Tibial nerve (tissue), 4 donors: ENCODE measurements around the gene THBS4. TPM values are rescaled to one million over a fixed set of nuclear protein-coding genes. Genes with fewer than 3 reads are reported as not detected.

Experiments
- DNase-seq, 2 donors: peaks; one replicate each; pipeline ENCODE4 v3.0.0-alpha.2; 2019; ENCODE audit warnings: low spot score in 2 of 2
- H3K27ac ChIP-seq, 4 donors: fragments of 200-600 bp; sonication (generic) in 3 of 4; one replicate each; pipeline ENCODE4 v1.5.1; 2017 to 2019; ENCODE audit warnings: mild to moderate bottlenecking in 1 of 4
- H3K27me3 ChIP-seq, 2 donors: fragments of 200-600 bp; sonication (generic) in 1 of 2; one replicate each; pipeline versions ENCODE4 v1.5.1 to v1.6.0; 2017 to 2019
- H3K36me3 ChIP-seq, 3 donors: fragments of 200-600 bp; sonication (generic); one replicate each; pipeline ENCODE4 v1.5.1; 2018 to 2019
- H3K4me1 ChIP-seq, 4 donors: fragments of 200-600 bp; sonication (generic) in 3 of 4; one replicate each; pipeline ENCODE4 v1.5.1; 2017 to 2019
- H3K4me3 ChIP-seq, 4 donors: fragments of 200-600 bp; sonication (generic) in 3 of 4; one replicate each; pipeline ENCODE4 v1.5.1; 2017 to 2019; ENCODE audit warnings: mild to moderate bottlenecking in 1 of 4, moderate library complexity in 1 of 4
- H3K9me3 ChIP-seq, 4 donors: fragments of 200-600 bp; sonication (generic) in 3 of 4; one replicate each; pipeline ENCODE4 v1.5.1; 2017 to 2019
- CTCF ChIP-seq, 5 experiments: fragments of 200-600 bp in 3 of 5; fragments of 450-650 bp in 2 of 5; sonication (generic) in 3 of 5; IDR thresholded peaks; one replicate each; pipeline ENCODE4 v1.5.1; 2016 to 2019; ENCODE audit warnings: antibody characterized with exemption in 5 of 5, mild to moderate bottlenecking in 3 of 5, moderate library complexity in 2 of 5
- EP300 ChIP-seq, 2 donors: sonication (generic); formaldehyde crosslinking; IDR thresholded peaks; one replicate each; pipeline ENCODE4 v1.6.1; 2017; ENCODE audit warnings: antibody characterized with exemption in 2 of 2, mild to moderate bottlenecking in 1 of 2
- POLR2A ChIP-seq, 2 donors: fragments of 450-650 bp; IDR thresholded peaks; one replicate each; pipeline ENCODE4 v1.6.1; 2017; ENCODE audit warnings: antibody characterized with exemption in 2 of 2, mild to moderate bottlenecking in 2 of 2, moderate library complexity in 2 of 2
- WGBS, 2 donors: methylation state at CpG; one replicate each; pipeline ENCODE4 v1.1.5; 2018; 5-methylcytosine and 5-hydroxymethylcytosine counted together
- total RNA-seq, 4 donors: library from RNA; depleted of rRNA; stranded (reverse); fragments of >200 nt; gene quantifications; one replicate each; pipeline ENCODE4 v1.1.0, GENCODE V29; 2016

The THBS4 gene
- total RNA-seq, 4 donors from 2014 or later, result 99.0 to 376 (median 157) TPM

- 78% methylated on average over 5 of the region's 5 CpGs for WGBS, 2 donors
- Histone ChIP-seq H3K9me3 (no peaks in the 10 kb centered on the region), H3K4me3 (no peak overlapping the region), H3K27ac (no peak overlapping the region), H3K4me1 (peaks cover 0 to 7% (median 0%) of the 10 kb centered on the region in 4 donors), H3K27me3 (no peaks in the 10 kb centered on the region), H3K36me3 (no peaks in the 10 kb centered on the region)
- TF ChIP-seq EP300 (IDR thresholded peaks at IDR 0.05) (no peak), POLR2A (IDR thresholded peaks at IDR 0.05) (no peak), CTCF (IDR thresholded peaks at IDR 0.05) (no peak)
- DNase-seq, result no peak
Observed at GRCh38 chr5:80010754-80011392, 24.3 kb upstream of the THBS4 start.

- no peaks in the 10 kb centered on the region for H3K4me1 ChIP-seq
- TF ChIP-seq CTCF (IDR thresholded peaks at IDR 0.05), result no peak
- no peak for TF ChIP-seq POLR2A (IDR thresholded peaks at IDR 0.05)
- no peak for TF ChIP-seq EP300 (IDR thresholded peaks at IDR 0.05)
- no peaks in the 10 kb centered on the region for H3K36me3 ChIP-seq
- 85 to 94% methylated on average over 2 of the region's 2 CpGs for WGBS, 2 donors
- no peak overlapping the region for H3K27ac ChIP-seq
- no peaks in the 10 kb centered on the region for H3K9me3 ChIP-seq
- no peak for DNase-seq
- no peak overlapping the region for H3K4me3 ChIP-seq
- H3K27me3 ChIP-seq, result no peaks in the 10 kb centered on the region
Observed at GRCh38 chr5:80025069-80025468, 10.1 kb upstream of the THBS4 start.

GRCh38 chr5:80026841-80027240, 8.3 kb upstream of the THBS4 start:
- Histone ChIP-seq H3K36me3 (no peaks in the 10 kb centered on the region), H3K4me3 (no peak overlapping the region), H3K4me1 (no peaks in the 10 kb centered on the region), H3K9me3 (no peaks in the 10 kb centered on the region), H3K27ac (no peak overlapping the region), H3K27me3 (no peaks in the 10 kb centered on the region)
- TF ChIP-seq POLR2A (IDR thresholded peaks at IDR 0.05) (no peak), EP300 (IDR thresholded peaks at IDR 0.05) (no peak), CTCF (IDR thresholded peaks at IDR 0.05) (no peak)
- DNase-seq, result no peak

- no peaks in the 10 kb centered on the region for H3K9me3 ChIP-seq
- 67 to 91% methylated on average over 1 of the region's 1 CpG for WGBS, 2 donors
- H3K4me1 ChIP-seq, result peaks cover 0 to 9% (median 0%) of the 10 kb centered on the region in 4 donors
- TF ChIP-seq CTCF (IDR thresholded peaks at IDR 0.05) (no peak), POLR2A (IDR thresholded peaks at IDR 0.05) (no peak)
- no peak overlapping the region for H3K27ac ChIP-seq
- H3K27me3 ChIP-seq, result peaks cover 0 to 32% of the 10 kb centered on the region in 2 donors
- no peak overlapping the region for H3K4me3 ChIP-seq
- no peak for DNase-seq
- no peaks in the 10 kb centered on the region for H3K36me3 ChIP-seq
Observed at GRCh38 chr5:80031109-80031508, 4.0 kb upstream of the THBS4 start.

- H3K4me3 ChIP-seq, result no peak overlapping the region
- TF ChIP-seq EP300 (IDR thresholded peaks at IDR 0.05) (no peak), POLR2A (IDR thresholded peaks at IDR 0.05) (no peak), CTCF (IDR thresholded peaks at IDR 0.05) (no peak)
- peaks cover 0 to 41% of the 10 kb centered on the region in 2 donors for H3K27me3 ChIP-seq
- H3K27ac ChIP-seq, result no peak overlapping the region
- H3K9me3 ChIP-seq, result no peaks in the 10 kb centered on the region
- peaks cover 0 to 9% (median 0%) of the 10 kb centered on the region in 4 donors for H3K4me1 ChIP-seq
- H3K36me3 ChIP-seq, result no peaks in the 10 kb centered on the region
- DNase-seq, result no peak
Observed at GRCh38 chr5:80033513-80033912, 1.6 kb upstream of the THBS4 start.
